Ishikawa (cell line): Measurements from ENCODE around the gene UCKL1.

Experiments
- CEBPB ChIP-seq: IDR thresholded peaks from 2 replicates; pipeline ENCODE4 v1.6.1; 2012
- CREB1 ChIP-seq: IDR thresholded peaks from 2 replicates; pipeline ENCODE4 v1.6.1; 2012; ENCODE audit warnings: low read depth
- EGR1 ChIP-seq: IDR thresholded peaks from 2 replicates; pipeline ENCODE4 v1.6.1; 2012
- EP300 ChIP-seq: IDR thresholded peaks from 2 replicates; pipeline ENCODE4 v1.6.1; 2012; ENCODE audit warnings: borderline replicate concordance
- FOXM1 ChIP-seq: IDR thresholded peaks from 2 replicates; pipeline ENCODE4 v1.6.1; 2012; ENCODE audit warnings: low read depth, borderline replicate concordance
- MAX ChIP-seq: IDR thresholded peaks from 2 replicates; pipeline ENCODE4 v1.6.1; 2012
- NFIC ChIP-seq: IDR thresholded peaks from 2 replicates; pipeline ENCODE4 v1.6.1; 2012
- RAD21 ChIP-seq: IDR thresholded peaks from 2 replicates; pipeline ENCODE4 v1.6.1; 2012; ENCODE audit warnings: low read depth
- REST ChIP-seq: IDR thresholded peaks from 2 replicates; pipeline ENCODE4 v1.6.1; 2012; ENCODE audit warnings: low read depth, mild to moderate bottlenecking
- TAF1 ChIP-seq: IDR thresholded peaks from 2 replicates; pipeline ENCODE4 v1.6.1; 2012; ENCODE audit warnings: low read depth, mild to moderate bottlenecking
- TCF12 ChIP-seq: IDR thresholded peaks from 2 replicates; pipeline ENCODE4 v1.6.1; 2012; ENCODE audit warnings: low read depth
- TEAD4 ChIP-seq: IDR thresholded peaks from 2 replicates; pipeline ENCODE4 v1.6.1; 2012
- YY1 ChIP-seq: IDR thresholded peaks from 2 replicates; pipeline ENCODE4 v1.6.1; 2012; ENCODE audit warnings: low read depth
- ZBTB7A ChIP-seq: IDR thresholded peaks from 2 replicates; pipeline ENCODE4 v1.6.1; 2012; ENCODE audit warnings: low read depth
- TF ChIP-seq, protein P1 (sequence below): IDR thresholded peaks from 2 replicates; pipeline ENCODE4 v1.6.1; 2012

Gene UCKL1

GRCh38 chr20:63932606-63933160 is 23.5 kb downstream of the UCKL1 start:
- TF ChIP-seq CEBPB, result no peak

DNA sequence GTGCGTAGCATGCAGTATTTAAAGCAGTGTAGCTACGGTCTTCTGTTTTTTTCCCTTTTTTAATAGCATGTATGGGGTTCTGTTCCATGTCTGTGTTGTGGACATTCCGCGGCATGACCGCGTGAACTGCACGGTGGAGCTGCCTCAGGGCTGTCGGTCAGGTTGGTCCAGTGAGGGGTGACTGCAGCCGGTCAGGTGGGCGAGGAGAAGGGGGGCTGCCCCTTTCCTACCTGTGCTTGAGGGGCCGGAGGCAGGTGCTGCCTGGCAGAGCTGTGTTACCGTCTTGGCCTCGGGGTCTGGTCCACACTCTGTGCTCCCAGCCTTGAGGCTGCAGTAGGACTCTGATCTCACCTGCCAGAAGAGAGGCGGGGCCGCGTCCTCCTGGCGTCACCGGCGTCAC is 24.5 kb downstream of the UCKL1 start:
- TF ChIP-seq EGR1 (no peak), TCF12 (no peak), TEAD4 (no peak), EP300 (no peak), FOXM1 (no peak), CREB1 (no peak), NFIC (no peak), REST (no peak), TAF1 (no peak), YY1 (no peak), MAX (no peak), RAD21 (no peak), ZBTB7A (no peak), CEBPB (no peak)
- TF ChIP-seq, protein P1, sequence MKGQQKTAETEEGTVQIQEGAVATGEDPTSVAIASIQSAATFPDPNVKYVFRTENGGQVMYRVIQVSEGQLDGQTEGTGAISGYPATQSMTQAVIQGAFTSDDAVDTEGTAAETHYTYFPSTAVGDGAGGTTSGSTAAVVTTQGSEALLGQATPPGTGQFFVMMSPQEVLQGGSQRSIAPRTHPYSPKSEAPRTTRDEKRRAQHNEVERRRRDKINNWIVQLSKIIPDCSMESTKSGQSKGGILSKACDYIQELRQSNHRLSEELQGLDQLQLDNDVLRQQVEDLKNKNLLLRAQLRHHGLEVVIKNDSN, result no peak

GRCh38 chr20:63930971-63931553 is 25.2 kb downstream of the UCKL1 start:
- TF ChIP-seq, protein P1, result no peak
- TF ChIP-seq CEBPB, result no peak
- no peak for TF ChIP-seq TAF1
- TF ChIP-seq MAX, result no peak
- no peak for TF ChIP-seq TCF12
- no peak for TF ChIP-seq YY1
- no peak for TF ChIP-seq CREB1
- TF ChIP-seq TEAD4, result no peak
- TF ChIP-seq REST, result no peak
- TF ChIP-seq FOXM1, result no peak
- no peak for TF ChIP-seq EGR1
- no peak for TF ChIP-seq ZBTB7A

DNA sequence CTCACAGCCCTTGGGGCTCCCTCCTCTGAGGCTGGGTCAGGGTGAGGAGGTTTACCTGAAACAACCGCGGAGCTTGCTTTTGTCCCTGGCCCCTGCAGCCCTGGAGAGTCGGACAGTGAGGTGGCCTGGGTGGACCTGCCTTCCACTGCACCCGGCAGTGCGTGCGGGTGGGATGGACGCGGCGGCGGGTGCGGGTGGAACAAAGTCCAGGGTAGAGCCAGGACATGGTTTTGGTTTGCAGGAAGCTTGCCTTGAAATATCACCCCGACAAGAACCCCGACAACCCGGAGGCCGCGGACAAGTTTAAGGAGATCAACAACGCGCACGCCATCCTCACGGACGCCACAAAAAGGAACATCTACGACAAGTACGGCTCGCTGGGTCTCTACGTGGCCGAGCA is 27.1 kb downstream of the UCKL1 start:
- TF ChIP-seq, protein P1, result no peak
- TF ChIP-seq YY1 (no peak), REST (no peak), TAF1 (no peak), EP300 (no peak), RAD21 (no peak), CREB1 (no peak), TEAD4 (no peak), TCF12 (no peak), EGR1 (no peak), CEBPB (no peak), NFIC (no peak), ZBTB7A (no peak), FOXM1 (no peak)
